Heart left ventricle (tissue), 16 donors: Measurements from ENCODE around the gene PKN1. TPM values are rescaled to one million over a fixed set of nuclear protein-coding genes. Genes with fewer than 3 reads are reported as not detected.

Source experiments
- ATAC-seq, 4 donors: fragments of 200-7000 bp; cut with Tn5 transposase; one replicate each; pipeline ENCODE4 v1.9.1; 2020 to 2022; ENCODE audit warnings: moderate library complexity in 4 of 4, mild to moderate bottlenecking in 3 of 4, moderate number of reproducible peaks in 1 of 4
- DNase-seq, 5 donors: peaks; one replicate each; pipeline ENCODE4 v3.0.0-alpha.2; 2020
- H3K27ac ChIP-seq, 12 donors: fragments of 200-600 bp; sonication (generic) in 4 of 12; one replicate each; pipeline versions ENCODE4 v1.5.0 to v1.8.0; 2016 to 2022; ENCODE audit warnings: mild to moderate bottlenecking in 2 of 12
- H3K27me3 ChIP-seq, 9 donors: fragments of 200-600 bp; sonication (generic) in 2 of 9; one replicate each; pipeline versions ENCODE4 v1.5.1 to v1.8.0; 2016 to 2022; ENCODE audit warnings: mild to moderate bottlenecking in 3 of 9
- H3K36me3 ChIP-seq, 9 donors: fragments of 200-600 bp; sonication (generic) in 2 of 9; one replicate each; pipeline versions ENCODE4 v1.5.0 to v1.8.0; 2018 to 2022; ENCODE audit warnings: mild to moderate bottlenecking in 2 of 9
- H3K4me1 ChIP-seq, 12 donors: fragments of 200-600 bp; sonication (generic) in 4 of 12; one replicate each; pipeline versions ENCODE4 v1.5.0 to v1.8.0; 2016 to 2022; ENCODE audit warnings: mild to moderate bottlenecking in 3 of 12
- H3K4me3 ChIP-seq, 12 donors: fragments of 200-600 bp; sonication (generic) in 4 of 12; one replicate each; pipeline versions ENCODE4 v1.5.0 to v1.8.0; 2017 to 2022; ENCODE audit warnings: mild to moderate bottlenecking in 9 of 12, moderate library complexity in 4 of 12
- H3K9me3 ChIP-seq, 12 donors: fragments of 200-600 bp; sonication (generic) in 4 of 12; one replicate each; pipeline versions ENCODE4 v1.5.0 to v1.8.0; 2016 to 2022; ENCODE audit warnings: mild to moderate bottlenecking in 1 of 12
- CTCF ChIP-seq, 12 donors: fragments of 200-600 bp; sonication (generic) in 4 of 12; IDR thresholded peaks; one replicate each; pipeline versions ENCODE4 v1.5.0 to v1.8.0; 2018 to 2022; ENCODE audit warnings: antibody characterized with exemption in 12 of 12, mild to moderate bottlenecking in 5 of 12
- POLR2A ChIP-seq, 2 donors: fragments of 450-650 bp; IDR thresholded peaks; one replicate each; pipeline ENCODE4 v1.6.1; 2017; ENCODE audit warnings: antibody characterized with exemption in 2 of 2, mild to moderate bottlenecking in 2 of 2, moderate library complexity in 2 of 2
- WGBS, 4 donors: extraction: QIAGEN DNeasy Blood & Tissue Kit in 2 of 4; methylation state at CpG; one replicate each; pipeline versions ENCODE4 v1.1.5 to v1.1.7; 2013 to 2018; 5-methylcytosine and 5-hydroxymethylcytosine counted together
- intact Hi-C, 10 donors: fragments of 100-400 bp; cut with DNase I; formaldehyde crosslinking; loops; one replicate each; pipeline versions ENCODE4 v1.11.1 to v1.14.2; 2022
- polyA plus RNA-seq, 2 donors: library from polyadenylated mRNA; stranded (reverse); fragments of 200-250 nt; gene quantifications; one replicate each; pipeline ENCODE4 v1.2.3, GENCODE V29; 2013
- total RNA-seq, 9 donors: library from RNA; depleted of rRNA in 2 of 9; stranded (reverse); fragments of >200 nt in 2 of 9; fragmentation: NEBNext Ultra II Directional in 3 of 9; extraction: Animal tissue kit (Norgen Biotek cat#: 25700) in 3 of 9; gene quantifications; one replicate each; pipeline versions ENCODE4 v1.1.0 to v1.2.4, GENCODE V29; 2016 to 2023
- donor health status: ischemic (EF 13 %, LVEDD 7.1; RV severe dilation, severe dysfunction).
- donor health status: healthy with polysubstance abuse.
- donor health status: DM: no; HTN: yes; CAD: no.
- donor health status: DM: no; HTN: no; CAD: no.
- donor health status: ischemic (EF 25% LVEDD 6.9; RV normal size, moderate dysfunction).
- donor health status: ischemic (EF 25% LVEDD 5.7; RV mildly dilated, moderate dysfunction).
- donor health status: healthy.
- donor health status: DM: yes; HTN: yes; CAD: no.
- donor health status: ischemic (EF 35%, LVEDD 5.7; RV mildly dilated, moderate dysfunction).
- donor health status: nonischemic (EF 11% LVEDD 7.7; RV severe dilation, severe dysfunction).
- donor health status: DM: yes; HTN: yes; CAD: no.
- donor health status: PGD.
- donor health status: ischemic (EF 29% LVEDD 5.4; RV normal size, mild dysfunction).
- donor health status: nonischemic (EF 23%, LVEDD 6.1; RV moderate dilation, normal function).

PKN1 gene
- total and polyA plus RNA-seq, 11 donors: 109 to 206 (median 131) TPM

GRCh38 chr19:14474827-14475226 lies 41.7 kb downstream of the PKN1 start:
- no peak overlapping the region for H3K4me3 ChIP-seq
- DNase-seq: no peak
- H3K36me3 ChIP-seq: peaks cover 0 to 44% (median 34%) of the 10 kb centered on the region in 9 donors
- no peaks in the 10 kb centered on the region for H3K9me3 ChIP-seq
- intact Hi-C loops: loop anchor here in 9 of 10 donors (5.0 to 10.0 kb wide), 8 partner anchors 33 to 340 kb away; partner anchors contain the start of genes ASF1B (in 2 of the 9) and PKN1 (in 2 of the 9)
- WGBS, 4 donors: 45 to 71% (median 51%) methylated on average over 12 of the region's 12 CpGs
- TF ChIP-seq CTCF (IDR thresholded peaks at IDR 0.05): no peak
- no peak for TF ChIP-seq POLR2A (IDR thresholded peaks at IDR 0.05)
- ATAC-seq: no peak
- no peak overlapping the region for H3K27ac ChIP-seq
- peaks cover 4 to 56% (median 24%) of the 10 kb centered on the region in 12 donors for H3K4me1 ChIP-seq
- H3K27me3 ChIP-seq: peaks cover 0 to 39% (median 16%) of the 10 kb centered on the region in 9 donors

GRCh38 chr19:14475251-14476073 lies 42.4 kb downstream of the PKN1 start, which contains the start of gene PTGER1:
TSS of gene PTGER1 (minus strand) at chr19:14475354. CDS start at chr19:14474320, 1,034 bp downstream.
- intact Hi-C loops: loop anchor here in 7 of 10 donors (5.0 to 10.0 kb wide), 6 partner anchors 33 to 341 kb away; partner anchors contain the start of gene ASF1B (in 1 of the 7)
- DNase-seq: no peak
- peak in 1 of 4 donors; percentile 3 for ATAC-seq

GRCh38 chr19:14476327-14476672 lies 43.2 kb downstream of the PKN1 start:
- H3K27ac ChIP-seq: no peak overlapping the region
- intact Hi-C loops: loop anchor here in 7 of 10 donors (5.0 to 10.0 kb wide), 6 partner anchors 34 to 341 kb away; partner anchors contain the start of gene ASF1B (in 1 of the 7)
- H3K9me3 ChIP-seq: no peaks in the 10 kb centered on the region
- ATAC-seq: no peak
- H3K36me3 ChIP-seq: peaks cover 0 to 43% (median 28%) of the 10 kb centered on the region in 9 donors
- peaks cover 4 to 56% (median 24%) of the 10 kb centered on the region in 12 donors for H3K4me1 ChIP-seq
- no peak overlapping the region for H3K4me3 ChIP-seq
- no peak for TF ChIP-seq CTCF (IDR thresholded peaks at IDR 0.05)
- no peak for TF ChIP-seq POLR2A (IDR thresholded peaks at IDR 0.05)
- H3K27me3 ChIP-seq: peaks cover 0 to 39% (median 16%) of the 10 kb centered on the region in 9 donors
- 84 to 96% (median 88%) methylated on average over 6 to 7 of the region's 7 CpGs for WGBS, 4 donors
- no peak for DNase-seq

More at GRCh38 chr19:14475251-14476073, 42.4 kb downstream of the PKN1 start, which contains the start of gene PTGER1:
- TF ChIP-seq CTCF (IDR thresholded peaks at IDR 0.05) (peak in 8 of 12 donors; percentile 17 to 52 (median 34)), POLR2A (IDR thresholded peaks at IDR 0.05) (no peak)
- Histone ChIP-seq H3K27me3 (peaks cover 0 to 39% (median 16%) of the 10 kb centered on the region in 9 donors), H3K27ac (no peak within 1 kb of the TSS), H3K4me3 (peak within 1 kb of the TSS in 2 of 12 donors; percentile 25 to 35), H3K36me3 (peaks cover 0 to 44% (median 34%) of the 10 kb centered on the region in 9 donors), H3K9me3 (no peaks in the 10 kb centered on the region), H3K4me1 (peaks cover 4 to 56% (median 24%) of the 10 kb centered on the region in 12 donors)
- WGBS, 4 donors: 19 to 39% (median 21%) methylated on average over 8 to 33 of the region's 33 CpGs
